Fibroblast of mammary gland (primary cell): ENCODE results near the gene HS3ST3A1.

Source experiments
- DNase-seq: peaks from one replicate; pipeline ENCODE4 v3.0.0-alpha.2; 2010; ENCODE audit warnings: low read depth
- H3K4me3 ChIP-seq: 2 replicates; pipeline ENCODE4 v1.5.1; 2011; ENCODE audit warnings: low read depth, mild to moderate bottlenecking, low read length, moderate library complexity; ENCODE audit not compliant: control insufficient read depth
- TF ChIP-seq, protein P1 (sequence below): conservative IDR thresholded peaks from 2 replicates; pipeline ENCODE4 v1.5.1; 2011; ENCODE audit warnings: low read depth, low read length, inconsistent platforms; ENCODE audit not compliant: control insufficient read depth, insufficient read depth

Gene HS3ST3A1

GRCh38 chr17:13521784-13522183, 79.9 kb downstream of the HS3ST3A1 start:
- H3K4me3 ChIP-seq, result no peak overlapping the region
- TF ChIP-seq, protein P1, sequence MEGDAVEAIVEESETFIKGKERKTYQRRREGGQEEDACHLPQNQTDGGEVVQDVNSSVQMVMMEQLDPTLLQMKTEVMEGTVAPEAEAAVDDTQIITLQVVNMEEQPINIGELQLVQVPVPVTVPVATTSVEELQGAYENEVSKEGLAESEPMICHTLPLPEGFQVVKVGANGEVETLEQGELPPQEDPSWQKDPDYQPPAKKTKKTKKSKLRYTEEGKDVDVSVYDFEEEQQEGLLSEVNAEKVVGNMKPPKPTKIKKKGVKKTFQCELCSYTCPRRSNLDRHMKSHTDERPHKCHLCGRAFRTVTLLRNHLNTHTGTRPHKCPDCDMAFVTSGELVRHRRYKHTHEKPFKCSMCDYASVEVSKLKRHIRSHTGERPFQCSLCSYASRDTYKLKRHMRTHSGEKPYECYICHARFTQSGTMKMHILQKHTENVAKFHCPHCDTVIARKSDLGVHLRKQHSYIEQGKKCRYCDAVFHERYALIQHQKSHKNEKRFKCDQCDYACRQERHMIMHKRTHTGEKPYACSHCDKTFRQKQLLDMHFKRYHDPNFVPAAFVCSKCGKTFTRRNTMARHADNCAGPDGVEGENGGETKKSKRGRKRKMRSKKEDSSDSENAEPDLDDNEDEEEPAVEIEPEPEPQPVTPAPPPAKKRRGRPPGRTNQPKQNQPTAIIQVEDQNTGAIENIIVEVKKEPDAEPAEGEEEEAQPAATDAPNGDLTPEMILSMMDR, result no peak

DNA sequence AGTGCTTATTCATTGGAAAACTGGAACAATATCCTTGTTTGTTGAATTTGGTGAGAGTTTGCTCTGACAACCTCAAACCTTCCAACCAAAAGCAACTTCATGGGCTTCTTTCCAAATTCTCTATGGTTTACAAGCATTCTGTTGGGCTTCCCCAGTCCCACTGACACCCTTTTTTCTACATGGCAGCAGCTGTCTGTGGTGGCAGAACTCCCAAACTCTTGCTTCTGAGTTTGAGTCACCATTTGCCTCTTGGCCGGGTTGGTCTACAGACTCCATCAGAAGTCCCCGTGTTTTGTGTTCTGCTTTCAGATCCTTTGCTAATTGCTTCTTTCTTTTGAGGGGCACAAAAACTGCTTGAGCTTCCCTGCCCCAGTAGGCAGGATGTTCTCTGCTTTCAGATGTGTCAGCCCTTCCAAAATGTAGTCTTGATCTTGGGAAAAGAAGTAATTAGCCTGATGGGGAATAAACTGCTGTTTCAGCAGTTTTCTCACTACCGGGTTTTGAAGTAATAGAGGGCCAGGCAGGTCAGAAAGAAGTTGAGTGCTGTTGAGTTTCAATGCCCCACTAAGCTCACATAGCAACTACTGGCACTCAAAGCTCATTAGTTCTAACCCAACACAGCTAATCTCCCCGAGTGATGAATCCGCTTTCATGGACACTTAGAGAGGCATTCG, 80.7 kb downstream of the HS3ST3A1 start:
- TF ChIP-seq, protein P1, result no peak
- peak; percentile 95 for DNase-seq
- no peak overlapping the region for H3K4me3 ChIP-seq

More at GRCh38 chr17:13521784-13522183, 79.9 kb downstream of the HS3ST3A1 start:
- DNase-seq, result no peak

DNA sequence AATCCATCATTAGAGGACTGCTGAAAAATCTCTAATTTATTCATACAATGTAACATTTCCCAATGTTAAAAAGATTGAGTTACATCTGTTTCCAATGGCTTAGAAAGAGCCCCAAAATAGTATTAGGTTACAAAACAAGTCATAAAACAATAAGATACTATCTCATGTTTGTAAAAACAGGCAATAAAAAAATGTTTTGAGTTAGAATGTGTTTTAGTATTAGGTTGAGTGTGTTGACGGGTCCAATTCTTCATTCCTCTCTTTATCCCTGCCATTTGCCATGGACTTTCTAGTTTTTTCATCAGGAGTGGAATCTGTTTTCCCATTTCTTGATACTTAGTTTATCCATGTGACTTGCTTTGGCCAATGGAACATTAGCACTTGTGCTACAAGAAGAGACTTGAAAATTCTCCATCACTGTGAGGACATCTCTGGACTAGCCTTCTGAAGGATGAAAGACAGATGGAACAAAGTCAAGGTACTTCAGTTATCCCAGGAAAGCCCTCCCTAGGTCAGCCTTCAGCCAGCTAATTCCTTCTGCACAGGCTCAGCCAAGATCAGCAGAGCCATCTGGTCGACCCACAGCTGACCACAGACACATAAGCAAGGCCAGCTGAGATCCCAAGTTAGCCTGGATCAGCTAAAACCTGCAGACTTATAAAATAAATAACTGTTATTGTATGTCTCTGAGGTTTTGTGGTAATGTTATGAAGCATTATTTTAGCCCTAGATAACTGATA, 83.3 kb downstream of the HS3ST3A1 start:
- TF ChIP-seq, protein P1, result no peak
- DNase-seq, result peak; percentile 78
- no peak overlapping the region for H3K4me3 ChIP-seq

- no peak overlapping the region for H3K4me3 ChIP-seq
- DNase-seq, result peak; percentile 72
- TF ChIP-seq, protein P1, result no peak
Observed at GRCh38 chr17:13513039-13513405, 88.7 kb downstream of the HS3ST3A1 start.

DNA sequence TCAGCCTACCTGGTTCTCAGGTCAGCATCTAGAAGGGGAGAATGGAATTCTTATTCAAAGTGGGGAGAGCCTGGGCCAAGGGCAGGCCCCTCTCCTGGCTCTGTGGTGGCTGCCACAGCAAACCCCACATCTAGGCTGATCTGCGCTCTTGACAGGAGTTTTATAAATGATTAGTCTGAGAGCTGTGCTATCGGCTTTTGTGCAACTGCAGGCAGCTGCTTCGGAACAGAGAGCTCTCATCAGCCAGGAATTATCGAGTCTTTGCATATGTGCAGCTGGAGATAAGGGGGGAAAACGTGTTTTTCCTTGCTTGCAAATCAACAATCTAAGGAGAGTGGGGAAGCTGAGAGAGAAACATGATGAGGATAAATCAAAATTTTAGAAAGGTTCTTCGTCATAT, 91.7 kb downstream of the HS3ST3A1 start:
- peak; percentile 43 for DNase-seq
- TF ChIP-seq, protein P1, result no peak
- H3K4me3 ChIP-seq, result no peak overlapping the region

DNA sequence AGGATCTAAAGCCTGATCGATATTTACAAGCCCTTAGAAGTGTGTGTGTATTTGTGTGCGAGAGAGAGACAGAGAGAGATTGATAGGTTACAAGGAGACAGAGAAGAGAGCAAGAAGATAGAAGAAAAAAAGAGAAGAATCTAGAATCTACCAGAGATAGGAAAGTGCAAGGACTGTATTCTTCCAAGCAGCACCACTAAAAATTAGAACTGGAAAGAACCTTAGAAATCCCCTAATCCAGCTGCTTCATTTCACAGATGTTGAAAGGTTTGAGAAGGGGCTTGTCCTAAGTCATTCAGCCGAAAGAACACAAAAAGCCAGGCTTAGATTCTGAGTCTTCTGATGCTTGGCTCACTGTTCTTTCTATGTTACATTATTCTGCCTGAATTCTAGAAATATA, 92.2 kb downstream of the HS3ST3A1 start:
- no peak overlapping the region for H3K4me3 ChIP-seq
- TF ChIP-seq, protein P1, result no peak
- no peak for DNase-seq
